H1 (cell line): ENCODE results near the gene ZNFX1. TPM values are rescaled to one million over a fixed set of nuclear protein-coding genes. Genes with fewer than 3 reads are reported as not detected.

Source experiments
- GABPA ChIP-seq: IDR thresholded peaks from 2 replicates; pipeline ENCODE4 v1.6.1; 2011; ENCODE audit warnings: mild to moderate bottlenecking, low read length, moderate library complexity, borderline replicate concordance; ENCODE audit not compliant: insufficient read depth
- polyA plus RNA-seq, 7 experiments: library from polyadenylated mRNA; depleted of rRNA in 3 of 7; stranded (reverse) in 5 of 7; unstranded in 2 of 7; fragments of >200 nt in 5 of 7; fragments of 200-250 nt in 2 of 7; gene quantifications; 1 replicate in 5 of 7; 2 replicates in 1 of 7; 4 replicates in 1 of 7; pipeline versions ENCODE4 v1.2.1 to v1.2.3, GENCODE V29; 2011 to 2013; ENCODE audit warnings: missing spikeins in 2 of 7, mixed read lengths in 2 of 7
- total RNA-seq: library from RNA; stranded (reverse); fragmentation: NEBNext Ultra II Directional; extraction: Animal tissue kit (Norgen Biotek cat#: 25700); gene quantifications from 2 replicates; pipeline ENCODE4 v1.2.1, GENCODE V29; 2021

Gene ZNFX1
- total and polyA plus RNA-seq, 2 of the 8 experiments (the other 6 are each of a cell fraction or from before 2014, with no cell fraction given): 3.1 to 11.3 TPM

- no peak for TF ChIP-seq GABPA
These were observed 45.9 kb upstream of the ZNFX1 start (continued) for GRCh38 chr20:49323622-49324238.
